HL-60 (cell line): ENCODE results near the gene GANC.
"Not testable (repeated sequence)": the region's sequence is repeated elsewhere in the genome, so short reads cannot be mapped to it uniquely, and the experiment has no call there.

ENCODE experiments used
- DNase-seq, 2 experiments: peaks; one replicate each; pipeline ENCODE4 v3.0.0-alpha.2; 2010 to 2020; ENCODE audit warnings: low read depth in 1 of 2, low spot score in 1 of 2
- H3K27ac ChIP-seq: fragments of 250-450 bp; sonication (Bioruptor Pico); replicated peaks from 2 replicates; pipeline ENCODE4 v1.5.1; 2020; ENCODE audit warnings: mild to moderate bottlenecking, moderate library complexity
- H3K27me3 ChIP-seq: fragments of 250-450 bp; sonication (Bioruptor Pico); 2 replicates; pipeline ENCODE4 v1.5.1; 2021; ENCODE audit warnings: mild to moderate bottlenecking, moderate library complexity; ENCODE audit not compliant: insufficient read depth, poor library complexity, severe bottlenecking
- H3K4me3 ChIP-seq: replicated peaks from 2 replicates; pipeline ENCODE4 v1.5.1; 2011; ENCODE audit warnings: mild to moderate bottlenecking, control low read depth, low read length; ENCODE audit not compliant: insufficient read depth
- CTCF ChIP-seq: IDR thresholded peaks from one replicate; pipeline ENCODE4 v1.5.1; 2011; ENCODE audit warnings: low read length, control low read depth, inconsistent platforms; ENCODE audit not compliant: insufficient read depth
- GABPA ChIP-seq: IDR thresholded peaks from 2 replicates; pipeline ENCODE4 v1.6.1; 2012; ENCODE audit warnings: low read depth
- POLR2AphosphoS5 ChIP-seq: IDR thresholded peaks from 2 replicates; pipeline ENCODE4 v1.6.1; 2012; ENCODE audit warnings: low read depth
- REST ChIP-seq: IDR thresholded peaks from 2 replicates; pipeline ENCODE4 v1.6.1; 2012; ENCODE audit warnings: low read depth; ENCODE audit not compliant: insufficient replicate concordance
- SPI1 ChIP-seq: IDR thresholded peaks from 2 replicates; pipeline ENCODE4 v1.6.1; 2012; ENCODE audit warnings: low read depth, mild to moderate bottlenecking, borderline replicate concordance

Gene GANC

GRCh38 chr15:42335074-42335473 is 62.1 kb downstream of the GANC start:
- TF ChIP-seq SPI1 = no peak
- TF ChIP-seq REST = no peak
- TF ChIP-seq CTCF = no peak
- no peak for TF ChIP-seq GABPA
- no peak for TF ChIP-seq POLR2AphosphoS5
- no peak for DNase-seq

GRCh38 chr15:42336650-42337049 is 63.6 kb downstream of the GANC start:
- not testable (repeated sequence) for H3K4me3 ChIP-seq

More at GRCh38 chr15:42335074-42335473, 62.1 kb downstream of the GANC start:
- no peak overlapping the region for H3K4me3 ChIP-seq
- no peak overlapping the region for H3K27ac ChIP-seq
- H3K27me3 ChIP-seq = no peaks in the 10 kb centered on the region

GRCh38 chr15:42337104-42337503 is 64.1 kb downstream of the GANC start:
- H3K4me3 ChIP-seq, H3K27ac ChIP-seq, DNase-seq, H3K27me3 ChIP-seq: not testable (repeated sequence)

More at GRCh38 chr15:42336650-42337049, 63.6 kb downstream of the GANC start:
- H3K27me3 ChIP-seq, DNase-seq, H3K27ac ChIP-seq: not testable (repeated sequence)

- TF ChIP-seq POLR2AphosphoS5 (no peak), GABPA (no peak), CTCF (no peak), REST (no peak), SPI1 (no peak)
- no peak overlapping the region for H3K4me3 ChIP-seq
- no peak for DNase-seq
- H3K27me3 ChIP-seq = no peaks in the 10 kb centered on the region
- H3K27ac ChIP-seq = no peak overlapping the region
These were observed 65.5 kb downstream of the GANC start for GRCh38 chr15:42338500-42338899.

GRCh38 chr15:42343596-42344232 is 70.7 kb downstream of the GANC start:
- TF ChIP-seq POLR2AphosphoS5 (no peak), CTCF (no peak), REST (no peak), SPI1 (no peak), GABPA (no peak)
- Histone ChIP-seq H3K27me3 (no peaks in the 10 kb centered on the region), H3K4me3 (no peak overlapping the region), H3K27ac (no peak overlapping the region)
- DNase-seq = no peak
